Glomerular visceral epithelial cell (primary cell): Measurements from ENCODE around the gene LAMTOR2.
A peak's percentile ranks its signal among the peaks of the same experiment; 100 is the strongest.

Experiments used
- DNase-seq: peaks from one replicate; pipeline ENCODE4 v3.0.0-alpha.2; 2016; ENCODE audit errors: extremely low spot score

The LAMTOR2 gene

DNA sequence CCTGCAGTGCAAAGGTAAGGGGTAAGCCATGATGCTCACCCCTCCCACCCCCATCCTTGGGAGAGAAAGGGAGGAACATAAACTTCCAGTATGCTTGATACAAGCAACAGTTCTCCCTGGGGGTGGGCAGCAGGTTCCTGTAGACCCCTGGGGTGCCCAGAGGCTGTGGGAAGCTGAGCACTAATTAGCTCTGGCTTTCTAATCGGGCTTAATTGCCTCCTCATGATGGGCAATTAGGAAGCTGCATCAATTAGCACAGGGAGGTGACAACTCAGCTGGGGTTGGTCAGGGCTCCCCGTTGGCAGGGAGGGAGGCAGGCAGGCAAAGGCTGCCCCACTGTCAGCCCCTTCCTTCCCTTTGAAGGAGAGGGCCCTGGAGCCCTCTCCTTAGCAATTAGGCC lies 44.2 kb downstream of the LAMTOR2 start:
- DNase-seq: no peak

DNA sequence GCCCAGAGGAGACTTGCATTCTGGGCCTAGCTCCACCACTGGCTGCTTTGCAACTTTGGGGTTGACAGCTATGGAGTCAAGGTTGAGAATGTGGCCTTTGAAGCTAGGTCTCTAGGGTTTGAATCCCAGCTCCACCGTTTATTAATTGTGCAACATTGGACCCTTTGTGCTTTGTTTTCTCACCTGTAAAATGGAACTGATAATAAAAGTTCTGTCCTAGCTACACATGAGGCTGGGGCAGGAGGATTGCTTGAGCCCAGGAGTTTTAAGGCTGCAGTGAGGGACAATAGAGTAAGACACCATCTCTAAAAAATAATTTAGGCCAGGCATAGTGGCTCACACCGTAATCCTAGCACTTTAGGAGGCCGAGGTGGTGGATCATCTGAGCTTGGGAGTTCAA lies 44.7 kb downstream of the LAMTOR2 start:
- DNase-seq: no peak

DNA sequence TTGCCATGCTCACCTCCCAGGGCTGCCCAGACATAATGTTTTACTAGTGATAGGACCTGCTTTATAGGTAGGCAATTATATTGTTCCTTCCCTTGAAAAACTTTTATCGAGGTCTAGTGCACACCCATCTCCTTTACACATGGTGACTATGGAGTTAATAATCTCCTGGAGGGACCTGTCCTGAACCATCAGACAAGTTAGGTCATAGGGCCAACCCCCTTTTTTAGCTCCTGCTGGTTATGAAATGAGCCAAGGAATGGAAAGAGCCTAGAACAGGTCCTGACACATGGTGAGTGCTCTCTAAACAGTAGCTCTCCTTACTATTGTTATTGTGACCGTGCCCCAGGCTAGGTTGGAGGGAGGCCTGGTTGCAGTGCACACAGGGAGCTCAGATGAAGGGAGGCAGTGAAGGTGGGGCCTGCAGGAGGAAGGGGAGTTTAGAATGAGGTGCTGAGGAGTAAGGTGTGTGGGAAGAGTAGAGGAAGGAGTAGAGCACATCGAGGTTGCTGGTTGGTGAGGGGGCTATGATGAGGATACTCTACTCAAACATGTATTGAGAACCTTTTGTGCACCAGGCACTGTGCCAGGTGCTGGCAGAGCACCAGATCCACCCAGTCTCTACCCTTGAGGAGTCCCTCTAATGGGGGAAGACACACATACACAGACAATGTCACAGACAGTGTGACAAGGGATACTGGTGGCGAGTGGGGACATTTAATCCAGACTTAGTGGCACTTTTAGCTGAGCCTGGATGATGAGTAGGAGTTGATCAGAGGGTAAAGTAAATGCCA lies 45.8 kb downstream of the LAMTOR2 start:
- no peak for DNase-seq

GRCh38 chr1:156101880-156102279 lies 47.3 kb downstream of the LAMTOR2 start:
- DNase-seq: no peak

DNA sequence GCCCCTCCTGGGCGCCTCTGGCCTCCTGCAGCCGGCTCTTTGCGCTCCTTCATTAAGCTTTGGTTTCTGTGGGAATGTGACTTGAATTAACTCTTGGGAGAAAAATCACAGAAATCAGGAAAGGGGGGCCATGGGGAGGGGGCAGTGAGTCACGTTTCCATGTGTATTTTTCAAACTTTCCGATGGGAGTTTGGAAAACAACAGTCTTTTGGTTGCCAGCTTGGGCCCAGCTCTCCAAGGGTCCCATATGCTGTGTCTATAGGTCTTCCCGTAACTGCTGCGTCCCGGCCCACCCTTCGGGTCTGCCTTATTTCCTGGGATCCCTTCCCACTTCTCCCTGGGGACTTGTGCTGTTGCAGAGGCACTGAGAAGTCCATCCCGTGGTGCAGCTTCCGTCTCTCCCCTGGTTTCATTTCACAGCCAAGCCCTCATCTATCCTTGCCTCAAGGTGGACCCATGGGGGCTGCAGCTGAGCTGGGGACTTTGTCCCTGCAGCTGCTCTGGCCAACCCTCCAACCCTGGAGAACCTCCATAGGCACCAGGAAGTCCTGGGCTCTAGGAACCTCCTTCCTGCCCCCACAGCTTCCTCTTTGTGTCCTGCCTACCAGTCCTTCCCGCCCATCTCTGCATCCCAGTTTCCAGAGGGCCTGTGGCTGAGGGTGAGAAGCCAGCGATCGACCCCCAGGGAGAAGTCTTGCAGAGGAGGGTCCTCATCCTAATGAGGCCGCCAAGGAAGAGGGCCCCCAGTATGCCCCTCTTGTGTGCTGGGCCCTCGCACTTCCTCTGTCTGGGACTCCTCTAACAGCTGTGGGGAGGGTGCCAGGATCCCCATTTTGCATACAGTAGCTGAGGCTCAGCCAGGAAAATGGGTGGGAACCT lies 48.3 kb downstream of the LAMTOR2 start:
- no peak for DNase-seq

- DNase-seq: no peak
Observed at GRCh38 chr1:156103521-156103947, 49.0 kb downstream of the LAMTOR2 start.

- peak; percentile 78 for DNase-seq
Observed at GRCh38 chr1:156104065-156104810, 49.7 kb downstream of the LAMTOR2 start.

- no peak for DNase-seq
Observed at GRCh38 chr1:156104861-156105832, 50.6 kb downstream of the LAMTOR2 start.

DNA sequence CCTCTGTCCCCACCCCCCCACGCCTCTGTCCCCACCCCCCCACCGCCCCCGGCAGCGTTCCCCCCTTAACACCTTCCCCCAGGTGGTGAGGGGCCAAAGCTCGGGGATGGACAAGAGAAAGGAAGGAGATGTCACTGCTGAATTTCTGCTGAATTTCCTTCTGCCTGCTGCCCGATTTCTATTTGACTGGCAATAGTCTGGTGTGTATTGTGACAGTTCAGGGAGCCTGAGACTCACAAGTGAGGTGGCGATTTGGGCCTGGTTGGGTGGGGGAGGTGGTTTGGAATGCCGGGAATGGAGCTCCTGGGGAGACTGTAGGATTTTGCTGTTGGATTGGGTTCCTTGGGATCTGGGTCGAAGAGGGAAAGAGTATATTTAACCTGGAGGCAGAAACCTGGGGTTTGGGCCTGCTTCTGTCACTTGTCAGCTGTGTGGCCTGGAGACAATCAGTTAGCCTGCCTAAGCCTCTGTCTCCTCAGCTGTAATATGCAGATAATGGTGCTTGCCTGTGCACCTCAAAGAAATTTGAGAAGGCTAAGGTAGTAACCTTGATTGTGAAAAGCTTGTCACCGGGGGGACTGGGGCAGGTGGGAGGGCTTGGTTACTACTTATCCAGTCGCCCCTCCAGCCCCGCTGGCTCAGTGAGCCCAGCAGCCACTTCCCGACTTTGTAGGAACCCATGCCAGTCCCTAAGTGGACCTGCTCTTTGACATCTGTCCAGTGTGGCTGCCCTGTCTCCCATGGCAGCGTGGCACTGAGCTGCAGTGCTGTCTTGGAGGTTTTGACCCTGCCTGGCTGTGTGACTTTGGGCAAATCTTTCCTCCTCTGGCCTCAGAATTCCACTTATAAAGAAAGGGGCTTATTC lies 52.3 kb downstream of the LAMTOR2 start:
- DNase-seq: no peak

DNA sequence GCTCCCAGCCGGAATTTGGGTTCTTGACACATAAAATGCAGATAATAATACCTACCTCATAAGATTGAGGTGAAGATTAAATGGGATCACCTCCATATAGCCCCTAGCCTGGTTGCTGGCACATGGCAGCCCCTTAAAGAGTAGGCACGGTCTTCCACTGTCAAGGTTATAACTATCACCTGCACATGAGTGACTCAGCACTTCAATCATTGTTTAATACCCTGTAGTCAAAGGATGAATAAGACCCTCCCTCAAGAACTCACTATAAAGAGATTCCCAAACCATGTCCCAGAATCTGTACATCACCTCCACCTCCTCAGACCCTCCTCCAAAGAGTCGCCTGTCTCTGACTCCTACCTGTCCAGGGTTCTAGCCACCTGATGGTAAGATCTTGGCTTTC lies 53.5 kb downstream of the LAMTOR2 start:
- DNase-seq: no peak
